ENCODE data around the gene CTSK.
"Not testable (repeated sequence)": the region's sequence is repeated elsewhere in the genome, so short reads cannot be mapped to it uniquely, and the experiment has no call there.

Gene CTSK

GRCh38 chr1:150805899-150806298 is 2.2 kb downstream of the CTSK start:
- DNase-seq, result no peak

GRCh38 chr1:150804671-150805070 is 3.4 kb downstream of the CTSK start:
- no peak for DNase-seq

GRCh38 chr1:150799089-150799488 is 9.0 kb downstream of the CTSK start:
- DNase-seq, result peak; percentile 12

- DNase-seq, result peak; percentile 70
Observed at GRCh38 chr1:150798525-150798924, 9.5 kb downstream of the CTSK start.

- no peak for DNase-seq
Observed at GRCh38 chr1:150796374-150796773, 11.7 kb downstream of the CTSK start.

GRCh38 chr1:150793778-150794177 is 14.3 kb downstream of the CTSK start:
- not testable (repeated sequence) for DNase-seq

- DNase-seq, result no peak
Observed at GRCh38 chr1:150793221-150793620, 14.8 kb downstream of the CTSK start.

- no peak for DNase-seq
Observed at GRCh38 chr1:150791585-150791984, 16.5 kb downstream of the CTSK start.

GRCh38 chr1:150789396-150789795 is 18.7 kb downstream of the CTSK start:
- DNase-seq, result no peak

GRCh38 chr1:150788946-150789345 is 19.1 kb downstream of the CTSK start:
- DNase-seq, result no peak

- no peak for DNase-seq
Observed at GRCh38 chr1:150787455-150787854, 20.6 kb downstream of the CTSK start.

- DNase-seq, result no peak
Observed at GRCh38 chr1:150780510-150780909, 27.6 kb downstream of the CTSK start.

- no peak for DNase-seq
Observed at GRCh38 chr1:150778409-150778808, 29.7 kb downstream of the CTSK start.

- no peak for DNase-seq
Observed at GRCh38 chr1:150777544-150777943, 30.5 kb downstream of the CTSK start.

GRCh38 chr1:150775931-150776505 is 32.0 kb downstream of the CTSK start:
- DNase-seq, result not testable (repeated sequence)

GRCh38 chr1:150775276-150775675 is 32.8 kb downstream of the CTSK start:
- DNase-seq, result no peak

- DNase-seq, result no peak
Observed at GRCh38 chr1:150772326-150772725, 35.7 kb downstream of the CTSK start.

- DNase-seq, result not testable (repeated sequence)
Observed at GRCh38 chr1:150767704-150768103, 40.4 kb downstream of the CTSK start.

GRCh38 chr1:150765977-150766301 is 42.1 kb downstream of the CTSK start:
- not testable (repeated sequence) for DNase-seq

- peak; percentile 28 for DNase-seq
Observed at GRCh38 chr1:150765296-150765976, 42.6 kb downstream of the CTSK start, which contains the start of gene CTSS. TSS of gene CTSS (minus strand) at chr1:150765778. CDS start at chr1:150764763, 1,015 bp downstream.

GRCh38 chr1:150764617-150765101 is 43.4 kb downstream of the CTSK start:
- peak; percentile 78 for DNase-seq

GRCh38 chr1:150763018-150763417 is 45.0 kb downstream of the CTSK start:
- DNase-seq, result no peak

GRCh38 chr1:150762552-150762951 is 45.5 kb downstream of the CTSK start:
- DNase-seq, result no peak

GRCh38 chr1:150761801-150762200 is 46.3 kb downstream of the CTSK start:
- DNase-seq, result no peak

GRCh38 chr1:150760013-150760412 is 48.0 kb downstream of the CTSK start:
- DNase-seq, result no peak

Measured in fibroblast of skin of right quadriceps (primary cell).